ENCODE results near the gene FTH1. TPM values are rescaled to one million over a fixed set of nuclear protein-coding genes. Genes with fewer than 3 reads are reported as not detected.

Gene FTH1
- 1,000 to 10,000 TPM; 2,632 to 3,447 (median 3,097) TPM for total RNA-seq
- polyA plus RNA-seq, result 3,090 TPM
- long read RNA-seq, donor 1, transcript FTH1-201 (4 exons, 1,229 nt), result major isoform, 2,422 of 2,502 reads
- long read RNA-seq, donor 1, partial matches to known transcripts, result 66 of 2,502 reads
- long read RNA-seq, donor 1, other reads (novel, unspliced or antisense), result 9 of 2,502 reads
- long read RNA-seq, donor 2, transcript FTH1-201 (4 exons, 1,229 nt), result major isoform, 1,316 of 1,365 reads
- long read RNA-seq, donor 2, partial matches to known transcripts, result 37 of 1,365 reads
- long read RNA-seq, donor 2, other reads (novel, unspliced or antisense), result 10 of 1,365 reads
- long read RNA-seq, donor 3, transcript FTH1-210 (4 exons, 983 nt), result minor isoform, 5 of 1,694 reads
- long read RNA-seq, donor 3, transcript FTH1-211 (3 exons, 788 nt), result minor isoform, 5 of 1,694 reads
- long read RNA-seq, donor 3, transcript FTH1-201 (4 exons, 1,229 nt), result major isoform, 1,632 of 1,694 reads
- long read RNA-seq, donor 3, partial matches to known transcripts, result 36 of 1,694 reads
- long read RNA-seq, donor 3, other reads (novel, unspliced or antisense), result 11 of 1,694 reads
- long read RNA-seq, donor 4, transcript FTH1-201 (4 exons, 1,229 nt), result major isoform, 1,274 of 1,304 reads
- long read RNA-seq, donor 4, partial matches to known transcripts, result 17 of 1,304 reads
- long read RNA-seq, donor 4, other reads (novel, unspliced or antisense), result 9 of 1,304 reads

- intact Hi-C loops (cut with DNase I), result no loop called here
- peak within 1 kb of the TSS; percentile 96 for H3K4me3 ChIP-seq (ENCODE audit: low read length)
- H3K9me3 ChIP-seq (ENCODE audit: control insufficient read depth, low read length), result no peaks in the 10 kb centered on the region
- peak; percentile 83 to 86 for ATAC-seq
- peak; percentile 93 to 98 (median 97) for DNase-seq
- H3K27ac ChIP-seq (ENCODE audit: low read length), result peak within 1 kb of the TSS; percentile 95
- WGBS, result 2% methylated on average over 93 of the region's 93 CpGs
- H3K27me3 ChIP-seq (ENCODE audit: control insufficient read depth, insufficient read depth), result no peaks in the 10 kb centered on the region
- H3K4me1 ChIP-seq (ENCODE audit: control insufficient read depth, insufficient read depth, low read length), result peaks cover 25% of the 10 kb centered on the region
Observed at GRCh38 chr11:61967116-61967923, at the start of gene FTH1. TSS of gene FTH1 (minus strand) at chr11:61967634. CDS start at chr11:61967425, 209 bp downstream.

GRCh38 chr11:62015615-62016014, 48.2 kb upstream of the FTH1 start:
- H3K4me1 ChIP-seq (ENCODE audit: control insufficient read depth, insufficient read depth, low read length), result no peaks in the 10 kb centered on the region
- no peak overlapping the region for H3K4me3 ChIP-seq (ENCODE audit: low read length)
- 82% methylated on average over 7 of the region's 7 CpGs for WGBS
- H3K27ac ChIP-seq (ENCODE audit: low read length), result no peak overlapping the region
- intact Hi-C loops (cut with DNase I), result no loop called here
- no peaks in the 10 kb centered on the region for H3K9me3 ChIP-seq (ENCODE audit: control insufficient read depth, low read length)
- DNase-seq (no peak), ATAC-seq (no peak)
- H3K27me3 ChIP-seq (ENCODE audit: control insufficient read depth, insufficient read depth), result no peaks in the 10 kb centered on the region

DNA sequence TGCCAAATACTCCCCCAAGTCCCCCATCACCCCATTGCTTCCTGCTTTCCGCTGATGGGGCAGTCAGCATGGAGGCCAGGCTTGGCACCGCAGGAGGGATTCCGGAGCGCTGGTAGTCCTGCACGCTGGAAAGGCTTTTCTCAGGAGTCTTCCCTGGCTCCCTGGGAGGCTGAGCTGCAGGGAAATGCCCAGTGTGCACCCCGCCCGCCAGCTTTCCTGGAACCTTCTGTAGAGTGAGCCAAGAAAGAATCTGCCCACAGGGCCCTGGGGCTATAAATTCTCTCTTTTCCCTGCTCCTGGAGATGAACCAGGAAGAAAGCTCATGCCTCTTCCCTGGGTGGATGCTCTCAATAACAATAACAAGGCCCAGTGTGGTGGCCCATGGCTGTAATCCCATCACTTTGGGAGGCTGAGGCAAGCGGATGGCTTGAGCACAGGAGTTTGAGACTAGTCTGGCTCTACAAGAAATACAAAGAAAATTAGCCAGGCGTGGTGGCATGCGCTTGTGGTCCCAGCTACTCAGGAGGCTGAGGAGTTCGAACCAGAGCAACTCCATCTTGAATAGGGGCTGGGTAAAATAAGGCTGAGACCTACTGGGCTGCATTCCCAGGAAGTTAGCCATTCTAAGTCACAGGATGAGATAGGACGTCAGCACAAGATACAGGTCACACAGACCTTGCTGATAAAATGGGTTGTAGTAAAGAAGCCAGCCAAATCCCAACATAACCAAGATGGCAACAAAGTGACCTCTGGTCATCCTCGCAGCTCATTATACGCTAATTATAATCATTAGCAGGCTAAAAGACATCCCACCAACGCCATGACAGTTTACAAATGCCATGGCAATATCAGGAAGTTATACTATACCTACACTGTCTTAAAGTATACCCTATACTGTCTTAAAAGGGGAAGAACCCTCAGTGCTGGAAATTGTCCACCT, 46.4 kb upstream of the FTH1 start:
- Histone ChIP-seq H3K4me1 (ENCODE audit: control insufficient read depth, insufficient read depth, low read length) (no peaks in the 10 kb centered on the region), H3K9me3 (ENCODE audit: control insufficient read depth, low read length) (no peaks in the 10 kb centered on the region), H3K27ac (ENCODE audit: low read length) (no peak overlapping the region), H3K27me3 (ENCODE audit: control insufficient read depth, insufficient read depth) (no peaks in the 10 kb centered on the region), H3K4me3 (ENCODE audit: low read length) (no peak overlapping the region)
- intact Hi-C loops (cut with DNase I), result no loop called here
- ATAC-seq (peak in 1 of 2 donors; percentile 38), DNase-seq (no peak)
- 75% methylated on average over 15 of the region's 15 CpGs for WGBS

DNA sequence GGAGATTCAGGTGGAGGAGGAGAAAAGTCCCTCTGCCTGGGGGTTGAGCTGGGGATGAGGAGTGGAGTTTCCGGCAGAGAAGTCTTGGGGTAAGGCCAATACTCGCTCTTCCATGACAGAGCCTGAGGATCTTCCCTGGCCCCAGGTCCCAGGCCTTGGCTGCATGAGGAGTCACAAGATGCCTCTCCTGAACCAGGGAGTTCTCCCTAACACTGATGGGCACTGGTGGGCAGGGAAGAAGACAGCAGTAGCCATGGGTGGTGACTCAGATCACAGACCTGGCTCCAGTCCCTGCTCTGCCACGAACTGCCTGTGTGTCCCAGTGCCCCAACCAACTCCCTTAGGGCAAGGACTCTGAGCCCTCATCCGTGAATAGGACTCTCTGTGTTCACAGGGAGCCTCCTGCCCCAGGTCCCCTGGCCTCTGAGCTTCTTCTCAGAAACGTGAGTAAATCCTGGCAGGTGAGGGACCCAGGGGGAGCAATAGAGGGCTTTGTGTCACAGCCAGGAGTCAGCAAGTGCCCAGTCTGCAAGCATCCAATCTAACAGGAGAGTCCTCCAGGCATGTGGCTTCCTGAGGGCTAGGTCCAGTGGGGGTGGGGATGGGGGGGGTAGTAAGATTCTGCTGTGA, 45.5 kb upstream of the FTH1 start:
- WGBS, result 77% methylated on average over 5 of the region's 5 CpGs
- no peak overlapping the region for H3K4me3 ChIP-seq (ENCODE audit: low read length)
- no peaks in the 10 kb centered on the region for H3K27me3 ChIP-seq (ENCODE audit: control insufficient read depth, insufficient read depth)
- ATAC-seq (peak in 1 of 2 donors; percentile 32), DNase-seq (no peak)
- no peak overlapping the region for H3K27ac ChIP-seq (ENCODE audit: low read length)
- no peaks in the 10 kb centered on the region for H3K9me3 ChIP-seq (ENCODE audit: control insufficient read depth, low read length)
- no peaks in the 10 kb centered on the region for H3K4me1 ChIP-seq (ENCODE audit: control insufficient read depth, insufficient read depth, low read length)
- intact Hi-C loops (cut with DNase I), result no loop called here

- H3K27ac ChIP-seq (ENCODE audit: low read length), result no peak overlapping the region
- intact Hi-C loops (cut with DNase I), result no loop called here
- 80% methylated on average over 3 of the region's 3 CpGs for WGBS
- no peaks in the 10 kb centered on the region for H3K27me3 ChIP-seq (ENCODE audit: control insufficient read depth, insufficient read depth)
- DNase-seq, result no peak
- no peak for ATAC-seq
- H3K9me3 ChIP-seq (ENCODE audit: control insufficient read depth, low read length), result no peaks in the 10 kb centered on the region
- H3K4me1 ChIP-seq (ENCODE audit: control insufficient read depth, insufficient read depth, low read length), result no peaks in the 10 kb centered on the region
- H3K4me3 ChIP-seq (ENCODE audit: low read length), result no peak overlapping the region
Observed at GRCh38 chr11:62012451-62012831, 45.0 kb upstream of the FTH1 start.

GRCh38 chr11:62011881-62012280, 44.4 kb upstream of the FTH1 start:
- H3K27me3 ChIP-seq (ENCODE audit: control insufficient read depth, insufficient read depth), result no peaks in the 10 kb centered on the region
- no peak for ATAC-seq
- no peak overlapping the region for H3K4me3 ChIP-seq (ENCODE audit: low read length)
- 96% methylated on average over 9 of the region's 9 CpGs for WGBS
- H3K27ac ChIP-seq (ENCODE audit: low read length), result no peak overlapping the region
- intact Hi-C loops (cut with DNase I), result no loop called here
- no peak for DNase-seq
- no peaks in the 10 kb centered on the region for H3K4me1 ChIP-seq (ENCODE audit: control insufficient read depth, insufficient read depth, low read length)
- no peaks in the 10 kb centered on the region for H3K9me3 ChIP-seq (ENCODE audit: control insufficient read depth, low read length)

DNA sequence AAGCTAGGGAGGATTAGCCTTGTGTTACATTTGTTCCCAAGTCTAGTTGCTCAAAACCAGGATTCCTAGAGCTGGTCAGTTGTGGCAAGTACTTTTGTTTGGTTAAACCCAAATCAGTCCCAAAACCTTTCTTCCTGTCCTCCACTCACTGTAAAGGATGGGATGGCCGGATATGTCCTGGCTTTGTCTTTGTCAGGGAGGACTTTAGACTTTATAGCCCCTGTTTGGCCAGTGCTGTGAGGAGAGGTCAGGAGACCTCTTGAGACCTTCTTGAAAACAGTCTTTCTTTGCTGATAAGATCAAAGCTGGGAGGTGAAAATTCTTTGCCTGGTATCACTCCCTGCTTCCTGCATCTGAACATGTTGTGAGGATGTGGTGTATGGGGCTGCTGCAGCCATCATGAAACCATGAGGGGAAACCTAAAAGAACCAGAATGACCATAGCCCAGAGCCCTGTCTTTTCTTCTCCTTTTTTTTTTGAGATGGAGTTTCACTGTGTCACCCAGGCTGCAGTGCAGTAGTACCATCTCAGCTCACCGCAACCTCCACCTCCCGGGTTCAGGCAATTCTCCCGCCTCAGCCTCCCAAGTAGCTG, 43.6 kb upstream of the FTH1 start:
- WGBS, result 92% methylated on average over 4 of the region's 4 CpGs
- no peak for ATAC-seq
- DNase-seq, result no peak
- Histone ChIP-seq H3K27ac (ENCODE audit: low read length) (no peak overlapping the region), H3K27me3 (ENCODE audit: control insufficient read depth, insufficient read depth) (no peaks in the 10 kb centered on the region), H3K4me3 (ENCODE audit: low read length) (no peak overlapping the region), H3K4me1 (ENCODE audit: control insufficient read depth, insufficient read depth, low read length) (no peaks in the 10 kb centered on the region), H3K9me3 (ENCODE audit: control insufficient read depth, low read length) (no peaks in the 10 kb centered on the region)
- intact Hi-C loops (cut with DNase I), result no loop called here

- H3K4me1 ChIP-seq (ENCODE audit: control insufficient read depth, insufficient read depth, low read length), result no peaks in the 10 kb centered on the region
- no peak overlapping the region for H3K4me3 ChIP-seq (ENCODE audit: low read length)
- ATAC-seq, result no peak
- no peaks in the 10 kb centered on the region for H3K9me3 ChIP-seq (ENCODE audit: control insufficient read depth, low read length)
- H3K27ac ChIP-seq (ENCODE audit: low read length), result no peak overlapping the region
- H3K27me3 ChIP-seq (ENCODE audit: control insufficient read depth, insufficient read depth), result no peaks in the 10 kb centered on the region
- intact Hi-C loops (cut with DNase I), result no loop called here
- DNase-seq, result no peak
- WGBS, result 91% methylated on average over 1 of the region's 1 CpG
Observed at GRCh38 chr11:62008193-62008592, 40.8 kb upstream of the FTH1 start.

DNA sequence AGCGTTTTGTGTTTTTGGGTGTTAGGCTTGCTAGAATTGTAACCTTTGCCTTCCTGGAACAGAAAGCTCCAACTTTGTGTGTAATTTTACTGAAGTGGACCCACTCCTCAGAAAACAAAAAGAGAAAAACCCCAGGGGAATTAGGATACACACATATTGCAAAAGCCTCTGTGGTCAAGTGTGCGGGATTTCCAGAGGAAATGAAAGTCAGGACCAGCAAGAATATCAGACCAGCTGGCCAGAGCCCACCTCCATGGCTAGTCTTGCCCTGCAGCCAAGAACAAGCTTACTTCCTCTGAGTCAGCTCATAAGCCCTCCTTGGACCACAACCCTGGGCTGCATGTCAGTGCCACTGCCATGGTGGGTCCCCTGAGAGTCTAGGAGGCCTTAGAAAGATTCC, 37.0 kb upstream of the FTH1 start:
- no peaks in the 10 kb centered on the region for H3K9me3 ChIP-seq (ENCODE audit: control insufficient read depth, low read length)
- no peak overlapping the region for H3K4me3 ChIP-seq (ENCODE audit: low read length)
- intact Hi-C loops (cut with DNase I), result no loop called here
- no peak overlapping the region for H3K27ac ChIP-seq (ENCODE audit: low read length)
- H3K27me3 ChIP-seq (ENCODE audit: control insufficient read depth, insufficient read depth), result no peaks in the 10 kb centered on the region
- peak; percentile 63 to 80 for ATAC-seq
- DNase-seq, result peak; percentile 57 to 71 (median 67)
- peaks cover 1% of the 10 kb centered on the region for H3K4me1 ChIP-seq (ENCODE audit: control insufficient read depth, insufficient read depth, low read length)
- 57% methylated on average over 2 of the region's 2 CpGs for WGBS

Data from right cardiac atrium (tissue), 5 donors.